Activated CD8-positive, alpha-beta T cell treated with anti-CD3 and anti-CD28 coated beads for 36 hours (primary cell): Measurements from ENCODE around the gene FAXC. TPM values are rescaled to one million over a fixed set of nuclear protein-coding genes. Genes with fewer than 3 reads are reported as not detected.

Source experiments
- ATAC-seq: fragments of 200-7000 bp; cut with Tn5 transposase; one replicate; pipeline ENCODE4 v1.10.0; 2021; ENCODE audit warnings: mild to moderate bottlenecking, moderate library complexity
- CTCF ChIA-PET: fragments of 350-600 bp; sonication (Branson Sonifier 250); formaldehyde crosslinking; loops from one replicate; lab custom pipeline; 2021; ENCODE audit warnings: antibody characterized with exemption; lab: Charles Lee
- POLR2A ChIA-PET: fragments of 350-600 bp; sonication (Branson Sonifier 250); formaldehyde crosslinking; loops from one replicate; lab custom pipeline; 2021; ENCODE audit warnings: antibody characterized with exemption; lab: Charles Lee
- DNase-seq: peaks from one replicate; pipeline ENCODE4 v3.0.0-alpha.2; 2020
- H3K27ac Mint-ChIP-seq: one replicate; pipeline ENCODE4 v1.8.0; 2021; ENCODE audit warnings: mild to moderate bottlenecking, mixed read lengths
- H3K27me3 Mint-ChIP-seq: one replicate; pipeline ENCODE4 v1.8.0; 2021; ENCODE audit warnings: mixed read lengths
- H3K36me3 Mint-ChIP-seq: one replicate; pipeline ENCODE4 v1.8.0; 2021; ENCODE audit warnings: low read depth, mixed read lengths
- H3K4me1 Mint-ChIP-seq: one replicate; pipeline ENCODE4 v1.8.0; 2021; ENCODE audit warnings: low read depth, mixed read lengths
- H3K4me3 Mint-ChIP-seq: one replicate; pipeline ENCODE4 v1.8.0; 2021; ENCODE audit warnings: mild to moderate bottlenecking, moderate library complexity, mixed read lengths
- H3K9me3 Mint-ChIP-seq: one replicate; pipeline ENCODE4 v1.8.0; 2021; ENCODE audit warnings: mixed read lengths
- CTCF ChIP-seq: fragments of 200-600 bp; IDR thresholded peaks from one replicate; pipeline ENCODE4 v1.8.0; 2022; ENCODE audit warnings: antibody characterized with exemption, mild to moderate bottlenecking
- intact Hi-C: fragments of 100-400 bp; cut with micrococcal nuclease; formaldehyde crosslinking; loops from one replicate; pipeline ENCODE4 v1.10.0; 2022
- total RNA-seq, 2 experiments: library from RNA; stranded (reverse); gene quantifications; one replicate each; pipeline ENCODE4 v1.2.3, GENCODE V29; 2021

FAXC gene
- total RNA-seq, 2 experiments from 2014 or later, result not detected

GRCh38 chr6:99364026-99364425 is 14.6 kb upstream of the FAXC start:
- POLR2A ChIA-PET, result interaction anchor here (1.4 kb wide), 1 partner anchor 204 kb away, joined by 3 read pairs; the partner anchor contains the start of gene CCNC
- TF ChIP-seq CTCF, result no peak
- ATAC-seq (peak; percentile 18), DNase-seq (no peak)
- intact Hi-C loops, result no loop called here
- peaks cover 7% of the 10 kb centered on the region for H3K4me1 Mint-ChIP-seq
- H3K36me3 Mint-ChIP-seq, result no peaks in the 10 kb centered on the region
- H3K9me3 Mint-ChIP-seq, result no peaks in the 10 kb centered on the region
- CTCF ChIA-PET, result interaction anchor here (1.3 kb wide), 1 partner anchor 33 kb away, joined by 3 read pairs; no protein-coding TSS in a partner anchor
- H3K4me3 Mint-ChIP-seq, result no peak overlapping the region
- peaks cover 9% of the 10 kb centered on the region for H3K27me3 Mint-ChIP-seq
- H3K27ac Mint-ChIP-seq, result no peak overlapping the region

- ATAC-seq, result peak; percentile 81
- CTCF ChIA-PET, result no interaction called here
Measured at GRCh38 chr6:99362678-99363268, 13.3 kb upstream of the FAXC start.

GRCh38 chr6:99359800-99360199 is 10.3 kb upstream of the FAXC start:
- Mint-ChIP-seq H3K27me3 (peaks cover 28% of the 10 kb centered on the region), H3K4me3 (no peak overlapping the region), H3K36me3 (no peaks in the 10 kb centered on the region), H3K9me3 (no peaks in the 10 kb centered on the region), H3K4me1 (peaks cover 7% of the 10 kb centered on the region), H3K27ac (no peak overlapping the region)
- POLR2A ChIA-PET, result interaction anchor here (0.7 kb wide), 1 partner anchor 1366 kb away, joined by 3 read pairs; no protein-coding TSS in a partner anchor
- TF ChIP-seq CTCF, result no peak
- ATAC-seq (no peak), DNase-seq (no peak)
- CTCF ChIA-PET, result no interaction called here
- intact Hi-C loops, result no loop called here

More at GRCh38 chr6:99362678-99363268, 13.3 kb upstream of the FAXC start:
- peaks cover 10% of the 10 kb centered on the region for H3K27me3 Mint-ChIP-seq
- no peak overlapping the region for H3K27ac Mint-ChIP-seq
- intact Hi-C loops, result no loop called here
- H3K9me3 Mint-ChIP-seq, result no peaks in the 10 kb centered on the region
- no peak for TF ChIP-seq CTCF
- peak; percentile 12 for DNase-seq
- H3K36me3 Mint-ChIP-seq, result no peaks in the 10 kb centered on the region
- no peak overlapping the region for H3K4me3 Mint-ChIP-seq
- peaks cover 7% of the 10 kb centered on the region for H3K4me1 Mint-ChIP-seq
- POLR2A ChIA-PET, result no interaction called here

GRCh38 chr6:99356641-99357040 is 7.2 kb upstream of the FAXC start:
- peaks cover 43% of the 10 kb centered on the region for H3K27me3 Mint-ChIP-seq
- H3K36me3 Mint-ChIP-seq, result no peaks in the 10 kb centered on the region
- intact Hi-C loops, result no loop called here
- no peak overlapping the region for H3K4me3 Mint-ChIP-seq
- H3K9me3 Mint-ChIP-seq, result no peaks in the 10 kb centered on the region
- ChIA-PET POLR2A (no interaction called here), CTCF (no interaction called here)
- no peak for TF ChIP-seq CTCF
- DNase-seq (no peak), ATAC-seq (no peak)
- no peaks in the 10 kb centered on the region for H3K4me1 Mint-ChIP-seq
- no peak overlapping the region for H3K27ac Mint-ChIP-seq

- Mint-ChIP-seq H3K9me3 (no peaks in the 10 kb centered on the region), H3K27ac (no peak overlapping the region), H3K4me3 (no peak overlapping the region), H3K36me3 (no peaks in the 10 kb centered on the region), H3K27me3 (peaks cover 52% of the 10 kb centered on the region), H3K4me1 (peaks cover 2% of the 10 kb centered on the region)
- intact Hi-C loops, result no loop called here
- TF ChIP-seq CTCF, result no peak
- ChIA-PET POLR2A (no interaction called here), CTCF (interaction anchor here (1.4 kb wide), 1 partner anchor 12 kb away, joined by 3 read pairs; no protein-coding TSS in a partner anchor)
- DNase-seq, result no peak
- ATAC-seq, result no peak
Measured at GRCh38 chr6:99354983-99355382, 5.5 kb upstream of the FAXC start.
